Measurements from ENCODE around the gene PTGDS. TPM values are rescaled to one million over a fixed set of nuclear protein-coding genes. Genes with fewer than 3 reads are reported as not detected.

Gene PTGDS
- total RNA-seq, 1 donor from 2014 or later: 5.0 TPM

DNA sequence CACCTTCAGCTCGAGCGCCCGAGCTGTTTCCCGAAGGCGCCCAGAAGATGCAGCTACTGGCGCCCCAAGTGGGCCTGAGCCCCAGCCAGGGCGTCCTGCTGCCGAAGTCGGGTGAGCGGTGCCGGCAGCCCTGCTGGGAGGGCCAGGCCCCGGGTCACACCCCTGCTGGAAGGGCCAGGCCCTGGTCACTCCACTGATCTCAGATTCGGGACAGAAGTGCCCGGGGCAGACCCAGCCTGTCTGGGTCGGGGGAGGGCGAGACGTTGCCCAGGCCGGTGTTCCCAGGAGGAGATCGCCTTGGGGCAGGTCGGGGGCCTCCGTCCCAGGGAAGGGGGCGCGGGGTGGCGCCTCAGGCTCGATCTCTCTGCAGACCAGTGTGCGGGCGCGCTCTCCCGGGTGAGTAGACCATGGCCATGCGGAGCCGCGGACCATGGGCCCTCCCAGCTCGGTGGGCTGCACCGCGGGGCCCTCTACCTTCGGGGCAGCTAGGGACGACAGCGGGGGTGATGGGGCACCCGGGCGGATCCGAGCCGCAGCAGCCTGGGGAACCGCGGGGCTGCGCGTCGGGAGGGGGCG is 7.8 kb downstream of the PTGDS start:
- Histone ChIP-seq H3K4me1 (ENCODE audit: insufficient read depth, low read length) (no peaks in the 10 kb centered on the region), H3K9me3 (ENCODE audit: insufficient read depth, low read depth, low read length) (no peaks in the 10 kb centered on the region), H3K36me3 (ENCODE audit: insufficient read depth, low read length) (no peaks in the 10 kb centered on the region), H3K27ac (ENCODE audit: low read depth, low read length) (no peak overlapping the region), H3K4me2 (ENCODE audit: low read length) (no peak overlapping the region), H3K79me2 (ENCODE audit: insufficient read depth, low read length) (no peaks in the 10 kb centered on the region), H2AFZ (ENCODE audit: low read depth, low read length) (no peak overlapping the region), H3K27me3 (ENCODE audit: insufficient read depth, low read length) (peaks cover 21% of the 10 kb centered on the region), H3K9ac (ENCODE audit: low read length) (no peak overlapping the region), H3K4me3 (ENCODE audit: insufficient read depth, low read depth, low read length) (no peak overlapping the region), H4K20me1 (ENCODE audit: insufficient read depth, low read length) (no peaks in the 10 kb centered on the region)
- TF ChIP-seq, protein P1, sequence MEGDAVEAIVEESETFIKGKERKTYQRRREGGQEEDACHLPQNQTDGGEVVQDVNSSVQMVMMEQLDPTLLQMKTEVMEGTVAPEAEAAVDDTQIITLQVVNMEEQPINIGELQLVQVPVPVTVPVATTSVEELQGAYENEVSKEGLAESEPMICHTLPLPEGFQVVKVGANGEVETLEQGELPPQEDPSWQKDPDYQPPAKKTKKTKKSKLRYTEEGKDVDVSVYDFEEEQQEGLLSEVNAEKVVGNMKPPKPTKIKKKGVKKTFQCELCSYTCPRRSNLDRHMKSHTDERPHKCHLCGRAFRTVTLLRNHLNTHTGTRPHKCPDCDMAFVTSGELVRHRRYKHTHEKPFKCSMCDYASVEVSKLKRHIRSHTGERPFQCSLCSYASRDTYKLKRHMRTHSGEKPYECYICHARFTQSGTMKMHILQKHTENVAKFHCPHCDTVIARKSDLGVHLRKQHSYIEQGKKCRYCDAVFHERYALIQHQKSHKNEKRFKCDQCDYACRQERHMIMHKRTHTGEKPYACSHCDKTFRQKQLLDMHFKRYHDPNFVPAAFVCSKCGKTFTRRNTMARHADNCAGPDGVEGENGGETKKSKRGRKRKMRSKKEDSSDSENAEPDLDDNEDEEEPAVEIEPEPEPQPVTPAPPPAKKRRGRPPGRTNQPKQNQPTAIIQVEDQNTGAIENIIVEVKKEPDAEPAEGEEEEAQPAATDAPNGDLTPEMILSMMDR (IDR thresholded peaks at IDR 0.05; ENCODE audit: insufficient read depth, low read depth, low read length): no peak
- TF ChIP-seq EZH2 (IDR thresholded peaks at IDR 0.05; ENCODE audit: insufficient read depth, low read length): peak; percentile 97
- no peaks in the 10 kb centered on the region for H3K4me1 Mint-ChIP-seq (ENCODE audit: low read depth, unreplicated experiment)
- FAIRE-seq (no peak), DNase-seq (ENCODE audit: low read depth) (no peak)
- H3K36me3 Mint-ChIP-seq (ENCODE audit: low read depth, unreplicated experiment): peaks cover 5% of the 10 kb centered on the region
- H3K4me3 Mint-ChIP-seq (ENCODE audit: unreplicated experiment): no peak overlapping the region
- H3K9me3 Mint-ChIP-seq (ENCODE audit: unreplicated experiment): no peaks in the 10 kb centered on the region
- peaks cover 39% of the 10 kb centered on the region for H3K27me3 Mint-ChIP-seq (ENCODE audit: low read depth, unreplicated experiment)
- H3K27ac Mint-ChIP-seq (ENCODE audit: unreplicated experiment): no peak overlapping the region

DNA sequence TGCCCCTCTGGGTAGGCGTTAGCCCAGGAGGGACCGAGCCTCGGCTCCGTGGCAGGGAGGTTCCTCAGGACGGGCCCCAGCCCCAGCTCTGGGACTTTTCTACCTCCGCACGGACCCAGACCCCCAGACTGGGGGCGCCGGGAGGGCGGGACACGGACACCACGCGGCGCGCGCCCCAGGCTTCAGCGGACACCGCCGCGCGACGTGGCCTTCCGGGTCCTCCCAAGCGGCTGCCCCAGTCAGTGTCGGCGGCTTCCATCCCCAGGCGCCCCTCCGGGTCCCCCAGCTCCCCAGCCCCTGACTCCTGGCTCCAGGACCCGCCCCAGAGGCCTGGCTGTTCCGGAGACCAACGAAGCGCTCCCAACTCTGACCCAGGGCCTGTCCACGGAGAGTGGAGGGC is 8.5 kb downstream of the PTGDS start:
- Mint-ChIP-seq H3K4me1 (ENCODE audit: low read depth, unreplicated experiment) (no peaks in the 10 kb centered on the region), H3K4me3 (ENCODE audit: unreplicated experiment) (no peak overlapping the region), H3K27me3 (ENCODE audit: low read depth, unreplicated experiment) (peaks cover 41% of the 10 kb centered on the region), H3K36me3 (ENCODE audit: low read depth, unreplicated experiment) (peaks cover 5% of the 10 kb centered on the region), H3K9me3 (ENCODE audit: unreplicated experiment) (peaks cover 5% of the 10 kb centered on the region), H3K27ac (ENCODE audit: unreplicated experiment) (no peak overlapping the region)
- H3K27me3 ChIP-seq (ENCODE audit: insufficient read depth, low read length): peaks cover 21% of the 10 kb centered on the region
- H2AFZ ChIP-seq (ENCODE audit: low read depth, low read length): no peak overlapping the region
- no peak for FAIRE-seq
- no peaks in the 10 kb centered on the region for H3K79me2 ChIP-seq (ENCODE audit: insufficient read depth, low read length)
- H3K4me2 ChIP-seq (ENCODE audit: low read length): no peak overlapping the region
- H3K27ac ChIP-seq (ENCODE audit: low read depth, low read length): no peak overlapping the region
- H3K9ac ChIP-seq (ENCODE audit: low read length): no peak overlapping the region
- no peak for DNase-seq (ENCODE audit: low read depth)
- H3K4me3 ChIP-seq (ENCODE audit: insufficient read depth, low read depth, low read length): no peak overlapping the region
- peaks cover 6% of the 10 kb centered on the region for H3K9me3 ChIP-seq (ENCODE audit: insufficient read depth, low read depth, low read length)
- TF ChIP-seq, protein P1 (IDR thresholded peaks at IDR 0.05; ENCODE audit: insufficient read depth, low read depth, low read length): no peak
- TF ChIP-seq EZH2 (IDR thresholded peaks at IDR 0.05; ENCODE audit: insufficient read depth, low read length): no peak
- no peaks in the 10 kb centered on the region for H3K36me3 ChIP-seq (ENCODE audit: insufficient read depth, low read length)
- H4K20me1 ChIP-seq (ENCODE audit: insufficient read depth, low read length): no peaks in the 10 kb centered on the region
- H3K4me1 ChIP-seq (ENCODE audit: insufficient read depth, low read length): no peaks in the 10 kb centered on the region

DNA sequence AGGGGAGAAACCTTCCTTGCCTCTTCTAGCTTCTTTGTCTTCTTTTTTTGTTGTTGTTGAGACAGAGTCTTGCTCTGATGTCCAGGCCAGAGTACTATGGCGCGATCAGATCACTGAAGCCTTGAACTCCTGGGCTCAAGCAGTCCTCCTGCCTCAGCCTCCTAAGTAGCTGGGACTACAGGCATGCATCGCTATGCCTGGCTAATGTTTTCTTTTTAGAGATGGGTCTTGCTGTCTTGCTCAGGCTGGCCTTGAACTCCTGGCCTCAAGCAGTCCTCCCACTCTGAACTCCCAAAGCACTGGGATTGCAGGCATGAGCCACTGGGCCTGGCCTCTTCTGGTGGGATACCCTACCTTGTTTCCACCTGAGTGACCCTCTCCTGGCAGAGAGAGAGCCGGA is 11.6 kb downstream of the PTGDS start:
- peaks cover 5% of the 10 kb centered on the region for H3K36me3 Mint-ChIP-seq (ENCODE audit: low read depth, unreplicated experiment)
- Histone ChIP-seq H4K20me1 (ENCODE audit: insufficient read depth, low read length) (peaks cover 11% of the 10 kb centered on the region), H3K36me3 (ENCODE audit: insufficient read depth, low read length) (no peaks in the 10 kb centered on the region), H3K9me3 (ENCODE audit: insufficient read depth, low read depth, low read length) (peaks cover 6% of the 10 kb centered on the region), H3K9ac (ENCODE audit: low read length) (no peak overlapping the region), H3K4me3 (ENCODE audit: insufficient read depth, low read depth, low read length) (no peak overlapping the region), H3K27me3 (ENCODE audit: insufficient read depth, low read length) (peaks cover 18% of the 10 kb centered on the region), H3K27ac (ENCODE audit: low read depth, low read length) (no peak overlapping the region), H3K4me1 (ENCODE audit: insufficient read depth, low read length) (peaks cover 8% of the 10 kb centered on the region), H3K79me2 (ENCODE audit: insufficient read depth, low read length) (peaks cover 13% of the 10 kb centered on the region), H3K4me2 (ENCODE audit: low read length) (no peak overlapping the region), H2AFZ (ENCODE audit: low read depth, low read length) (no peak overlapping the region)
- FAIRE-seq (no peak), DNase-seq (ENCODE audit: low read depth) (no peak)
- H3K4me1 Mint-ChIP-seq (ENCODE audit: low read depth, unreplicated experiment): no peaks in the 10 kb centered on the region
- TF ChIP-seq, protein P1 (IDR thresholded peaks at IDR 0.05; ENCODE audit: insufficient read depth, low read depth, low read length): no peak
- no peak for TF ChIP-seq EZH2 (IDR thresholded peaks at IDR 0.05; ENCODE audit: insufficient read depth, low read length)
- H3K27ac Mint-ChIP-seq (ENCODE audit: unreplicated experiment): no peak overlapping the region
- H3K4me3 Mint-ChIP-seq (ENCODE audit: unreplicated experiment): no peak overlapping the region
- H3K27me3 Mint-ChIP-seq (ENCODE audit: low read depth, unreplicated experiment): peaks cover 40% of the 10 kb centered on the region
- peaks cover 5% of the 10 kb centered on the region for H3K9me3 Mint-ChIP-seq (ENCODE audit: unreplicated experiment)
